GM18867 (cell line): ENCODE data around the gene HOXC4.

Experiments used
- ATAC-seq: cut with Tn5 transposase; IDR thresholded peaks from one replicate; pipeline ENCODE4 v1.9.1; 2021; ENCODE audit warnings: mild to moderate bottlenecking, moderate library complexity; ENCODE audit not compliant: unreplicated experiment

HOXC4 gene

DNA sequence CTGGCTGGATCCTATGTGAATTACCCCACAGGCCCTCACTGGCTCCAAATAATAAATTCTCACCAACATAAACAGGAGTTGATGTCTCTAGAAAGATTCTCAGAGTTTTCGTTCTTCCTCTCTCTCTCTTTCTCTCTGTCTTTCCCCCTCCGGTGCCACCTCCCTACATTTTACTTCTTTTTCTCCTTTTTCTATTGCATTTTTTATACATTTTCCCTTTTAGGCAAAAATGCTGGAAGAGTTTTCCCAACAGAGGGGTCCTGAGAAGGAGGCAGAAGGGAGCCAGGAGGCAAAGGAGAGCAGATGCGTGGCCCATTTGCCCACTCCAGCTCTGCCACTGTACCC is 26.2 kb upstream of the HOXC4 start:
- no peak for ATAC-seq

DNA sequence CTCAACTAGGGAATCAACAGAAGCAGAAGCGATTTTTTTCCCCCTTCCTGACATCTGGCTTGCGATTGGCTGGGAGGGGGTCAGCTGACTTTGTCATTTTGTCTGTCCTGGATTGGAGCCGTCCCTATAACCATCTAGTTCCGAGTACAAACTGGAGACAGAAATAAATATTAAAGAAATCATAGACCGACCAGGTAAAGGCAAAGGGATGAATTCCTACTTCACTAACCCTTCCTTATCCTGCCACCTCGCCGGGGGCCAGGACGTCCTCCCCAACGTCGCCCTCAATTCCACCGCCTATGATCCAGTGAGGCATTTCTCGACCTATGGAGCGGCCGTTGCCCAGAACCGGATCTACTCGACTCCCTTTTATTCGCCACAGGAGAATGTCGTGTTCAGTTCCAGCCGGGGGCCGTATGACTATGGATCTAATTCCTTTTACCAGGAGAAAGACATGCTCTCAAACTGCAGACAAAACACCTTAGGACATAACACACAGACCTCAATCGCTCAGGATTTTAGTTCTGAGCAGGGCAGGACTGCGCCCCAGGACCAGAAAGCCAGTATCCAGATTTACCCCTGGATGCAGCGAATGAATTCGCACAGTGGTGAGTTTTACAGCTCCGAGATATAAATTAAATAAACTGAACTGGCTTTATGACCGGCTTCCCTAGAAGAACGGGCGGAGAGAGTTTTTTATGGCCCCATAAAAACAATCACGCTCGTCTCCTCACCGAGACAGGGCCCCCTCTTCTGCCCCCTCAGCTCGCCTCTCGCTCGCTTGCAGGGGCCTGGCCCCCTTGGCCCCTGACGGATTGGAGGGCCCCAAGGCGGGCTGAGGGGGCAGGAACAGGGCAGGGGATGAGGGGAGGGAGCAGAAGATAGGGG is 25.1 kb upstream of the HOXC4 start, which contains the start of gene HOXC6:
TSS of gene HOXC6 (plus strand) at position 127 of the 888 bp plus-strand sequence. CDS start at position 209, 82 bp downstream.
- ATAC-seq, result no peak

DNA sequence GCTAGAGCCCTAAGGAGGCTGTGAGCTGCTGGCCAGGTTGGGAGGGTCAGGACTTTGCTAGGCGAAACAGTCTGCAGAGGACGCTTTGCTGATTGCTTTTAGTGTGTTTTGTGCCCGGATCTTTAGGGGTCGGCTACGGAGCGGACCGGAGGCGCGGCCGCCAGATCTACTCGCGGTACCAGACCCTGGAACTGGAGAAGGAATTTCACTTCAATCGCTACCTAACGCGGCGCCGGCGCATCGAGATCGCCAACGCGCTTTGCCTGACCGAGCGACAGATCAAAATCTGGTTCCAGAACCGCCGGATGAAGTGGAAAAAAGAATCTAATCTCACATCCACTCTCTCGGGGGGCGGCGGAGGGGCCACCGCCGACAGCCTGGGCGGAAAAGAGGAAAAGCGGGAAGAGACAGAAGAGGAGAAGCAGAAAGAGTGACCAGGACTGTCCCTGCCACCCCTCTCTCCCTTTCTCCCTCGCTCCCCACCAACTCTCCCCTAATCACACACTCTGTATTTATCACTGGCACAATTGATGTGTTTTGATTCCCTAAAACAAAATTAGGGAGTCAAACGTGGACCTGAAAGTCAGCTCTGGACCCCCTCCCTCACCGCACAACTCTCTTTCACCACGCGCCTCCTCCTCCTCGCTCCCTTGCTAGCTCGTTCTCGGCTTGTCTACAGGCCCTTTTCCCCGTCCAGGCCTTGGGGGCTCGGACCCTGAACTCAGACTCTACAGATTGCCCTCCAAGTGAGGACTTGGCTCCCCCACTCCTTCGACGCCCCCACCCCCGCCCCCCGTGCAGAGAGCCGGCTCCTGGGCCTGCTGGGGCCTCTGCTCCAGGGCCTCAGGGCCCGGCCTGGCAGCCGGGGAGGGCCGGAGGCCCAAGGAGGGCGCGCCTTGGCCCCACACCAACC is 23.9 kb upstream of the HOXC4 start:
- no peak for ATAC-seq

DNA sequence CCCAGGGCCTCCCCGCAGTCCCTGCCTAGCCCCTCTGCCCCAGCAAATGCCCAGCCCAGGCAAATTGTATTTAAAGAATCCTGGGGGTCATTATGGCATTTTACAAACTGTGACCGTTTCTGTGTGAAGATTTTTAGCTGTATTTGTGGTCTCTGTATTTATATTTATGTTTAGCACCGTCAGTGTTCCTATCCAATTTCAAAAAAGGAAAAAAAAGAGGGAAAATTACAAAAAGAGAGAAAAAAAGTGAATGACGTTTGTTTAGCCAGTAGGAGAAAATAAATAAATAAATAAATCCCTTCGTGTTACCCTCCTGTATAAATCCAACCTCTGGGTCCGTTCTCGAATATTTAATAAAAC is 23.2 kb upstream of the HOXC4 start:
- no peak for ATAC-seq

DNA sequence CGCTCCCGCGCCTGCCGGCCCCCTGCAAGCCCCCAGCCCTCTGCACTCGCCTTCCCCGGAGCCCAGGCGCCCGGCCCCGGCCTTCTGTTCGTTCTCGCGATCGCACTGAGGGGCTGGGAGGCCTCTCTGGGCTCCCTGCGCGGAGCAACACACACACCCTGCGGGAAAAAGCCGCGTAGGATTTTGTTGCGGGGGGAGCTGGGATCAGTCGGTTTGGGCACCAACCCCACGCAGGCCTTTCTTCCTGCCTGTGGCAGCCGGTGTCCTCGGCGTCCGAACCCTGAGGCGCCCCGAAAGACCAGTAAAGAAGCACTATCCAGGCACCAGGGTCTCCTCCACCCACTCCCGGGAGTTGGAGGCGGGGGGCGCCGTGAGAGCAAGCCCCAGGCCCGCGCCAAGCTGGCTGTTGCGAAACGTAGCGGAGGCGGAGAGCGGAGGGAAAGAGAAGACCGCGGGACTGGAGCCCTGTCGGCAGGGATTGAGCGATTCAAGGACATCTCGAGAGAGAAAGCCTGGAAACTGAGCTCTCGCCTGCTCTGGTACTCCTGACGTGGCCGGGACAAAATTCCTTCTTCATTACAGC is 22.7 kb upstream of the HOXC4 start:
- ATAC-seq, result no peak

DNA sequence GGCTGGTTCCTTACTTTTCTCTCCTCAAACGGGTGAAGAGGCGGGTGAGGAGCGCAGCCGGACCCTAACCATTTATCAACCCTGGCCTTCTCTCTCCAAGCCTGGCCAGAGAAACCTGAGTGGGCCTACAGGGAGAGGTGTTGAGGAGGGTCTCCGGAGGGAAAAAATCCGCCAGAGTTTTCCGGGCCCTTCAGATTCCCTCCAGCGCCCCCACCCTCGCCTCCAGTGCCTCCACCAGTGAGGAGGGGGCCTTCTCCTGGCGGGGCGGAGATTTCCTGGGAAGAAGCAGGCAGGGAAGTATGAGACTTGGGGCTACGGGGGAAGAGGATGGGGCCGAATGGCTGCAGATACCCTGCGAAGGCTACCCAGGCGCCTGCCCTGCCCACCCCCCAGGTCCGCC is 22.2 kb upstream of the HOXC4 start:
- no peak for ATAC-seq

- ATAC-seq, result no peak
Observed at GRCh38 chr12:54032086-54032619, 21.5 kb upstream of the HOXC4 start.

GRCh38 chr12:54032627-54033100 is 21.0 kb upstream of the HOXC4 start, which contains the start of gene HOXC5:
Gene HOXC5 (plus strand): TSS chr12:54033050. CDS start chr12:54033123, 73 bp downstream.
- no peak for ATAC-seq

- ATAC-seq, result no peak
Observed at GRCh38 chr12:54033106-54033979, 20.3 kb upstream of the HOXC4 start.

DNA sequence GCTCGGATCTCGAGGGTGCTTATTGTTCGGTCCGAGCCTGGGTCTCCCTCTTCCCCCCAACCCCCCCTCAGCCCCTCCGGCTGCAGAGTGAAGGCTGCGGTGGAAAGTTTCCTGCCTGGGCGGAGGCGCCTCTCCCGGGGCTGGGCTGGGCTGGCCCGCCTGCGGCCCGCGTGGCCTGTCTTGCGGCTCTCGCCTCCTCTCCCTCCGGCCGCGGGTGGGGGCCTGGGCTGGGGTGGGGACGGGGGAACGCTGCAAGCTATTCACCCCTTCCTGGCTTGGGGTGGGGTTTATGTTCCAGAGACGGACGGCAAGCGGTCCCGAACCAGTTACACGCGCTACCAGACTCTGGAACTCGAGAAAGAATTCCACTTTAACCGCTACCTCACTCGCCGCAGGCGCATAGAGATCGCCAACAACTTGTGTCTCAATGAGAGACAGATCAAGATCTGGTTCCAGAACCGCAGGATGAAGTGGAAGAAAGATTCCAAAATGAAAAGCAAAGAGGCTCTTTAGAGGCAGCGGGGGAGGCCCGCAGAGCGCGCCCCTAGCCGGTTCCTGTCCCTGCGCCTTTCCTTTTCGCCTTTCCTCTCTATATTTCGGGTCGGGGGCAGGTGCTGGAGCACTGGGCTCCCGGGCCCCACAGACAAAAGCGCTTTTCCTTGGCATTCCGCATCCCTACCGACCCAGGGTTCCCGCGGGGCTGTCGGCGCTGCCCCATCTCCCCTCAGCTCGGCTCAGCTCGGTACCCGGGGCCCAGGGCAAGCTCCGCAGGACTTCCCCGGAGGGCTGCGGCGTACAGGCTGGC is 19.5 kb upstream of the HOXC4 start:
- no peak for ATAC-seq

GRCh38 chr12:54034785-54035310 is 18.8 kb upstream of the HOXC4 start:
- no peak for ATAC-seq

DNA sequence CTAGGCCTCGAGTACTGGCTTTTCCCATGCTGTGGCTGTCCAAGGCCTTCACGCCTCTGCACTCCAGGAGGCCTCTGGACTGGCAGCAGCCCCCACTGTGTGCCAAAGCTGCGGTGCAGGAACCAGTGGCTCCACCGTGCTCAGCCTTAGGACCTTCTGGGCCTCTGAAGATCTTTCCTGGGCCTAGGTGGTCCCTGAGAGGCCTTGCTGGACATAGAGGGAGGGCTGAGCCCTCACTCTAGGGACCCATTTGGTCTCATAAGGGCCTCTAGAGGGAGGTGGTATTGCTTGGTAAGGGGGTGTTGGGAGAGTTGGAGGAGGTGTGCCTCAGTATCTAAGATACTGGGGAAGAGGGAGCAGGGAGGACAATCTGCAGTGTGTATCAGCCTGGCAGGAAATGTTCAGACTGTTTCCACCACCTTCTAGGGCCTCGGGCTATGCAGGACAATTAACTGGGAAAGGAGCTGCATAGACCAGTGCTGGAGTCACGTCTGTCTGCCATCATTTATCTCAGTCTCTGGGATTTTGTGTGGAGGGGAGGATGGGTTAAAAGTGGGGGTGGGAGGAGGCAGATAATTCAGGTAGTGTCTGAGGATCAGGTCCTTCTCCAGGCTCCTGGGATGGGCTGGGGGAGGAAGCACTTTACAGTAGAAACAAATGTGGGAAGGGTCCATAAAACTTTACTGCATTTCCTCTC is 17.9 kb upstream of the HOXC4 start:
- ATAC-seq, result no peak

DNA sequence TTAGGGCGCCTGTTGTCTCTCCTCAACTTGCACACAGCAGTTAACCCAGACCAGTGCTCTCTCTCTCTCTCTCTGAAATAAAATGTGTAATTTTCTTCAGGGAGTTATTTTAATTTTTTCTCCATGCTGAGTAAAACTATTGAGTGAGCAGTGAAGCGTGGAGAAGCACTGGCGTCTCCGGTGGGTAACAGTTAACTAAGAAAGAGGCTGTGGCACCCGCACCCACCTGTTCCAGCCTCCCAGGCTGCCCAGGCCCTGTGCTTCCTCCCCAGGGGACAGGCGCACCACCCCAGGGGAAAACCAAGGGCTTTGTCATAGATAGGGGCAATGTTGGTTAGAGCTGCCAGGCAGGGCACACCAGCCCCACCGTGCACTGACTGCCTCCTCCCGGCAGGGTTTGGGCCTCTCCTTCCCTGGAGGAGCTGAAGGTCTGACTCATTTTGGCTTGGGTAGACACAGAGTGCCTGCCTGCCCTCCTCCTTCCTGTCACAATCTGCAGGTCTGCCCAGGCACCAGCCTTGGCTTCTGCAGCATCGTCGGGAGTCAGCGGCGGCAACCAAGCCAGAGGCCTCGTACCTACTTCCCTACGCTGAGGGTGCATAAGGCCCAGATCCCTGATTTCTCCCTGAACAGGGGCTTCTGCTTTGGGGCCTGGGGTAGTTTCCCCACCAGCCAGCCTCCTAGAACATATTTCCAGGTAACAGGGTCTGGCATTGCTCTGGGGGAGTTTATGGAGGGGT is 16.8 kb upstream of the HOXC4 start:
- no peak for ATAC-seq

GRCh38 chr12:54037360-54038283 is 16.0 kb upstream of the HOXC4 start:
- ATAC-seq, result no peak

GRCh38 chr12:54038284-54038870 is 15.3 kb upstream of the HOXC4 start:
- no peak for ATAC-seq

DNA sequence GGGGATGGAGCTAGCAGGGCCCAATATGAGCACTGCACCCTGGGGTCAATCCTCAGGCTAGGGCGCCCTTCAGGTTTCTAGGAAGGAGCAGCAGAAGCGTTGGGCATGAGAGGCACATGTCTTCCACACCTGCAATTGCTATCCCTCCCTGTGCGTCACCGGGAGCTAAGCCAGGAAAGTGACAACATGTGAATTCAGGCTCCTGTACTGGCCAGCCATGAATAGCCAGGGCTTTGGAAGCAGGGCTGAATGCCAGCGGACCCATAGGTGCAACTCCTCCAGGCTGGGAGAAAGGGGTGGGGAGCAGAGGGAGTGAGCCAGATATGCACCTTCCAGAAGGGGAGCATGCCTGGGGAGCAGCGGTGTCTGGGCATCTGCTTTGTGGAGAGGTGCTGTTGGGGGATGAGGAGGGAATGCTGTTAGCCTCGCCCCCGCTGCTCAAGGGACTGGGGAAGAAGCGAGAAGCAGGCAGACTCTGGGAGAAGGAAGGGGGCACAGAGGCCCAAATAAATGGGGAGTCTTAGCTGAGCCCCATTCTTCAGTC is 14.7 kb upstream of the HOXC4 start:
- no peak for ATAC-seq
